Ishikawa (cell line): ENCODE measurements around the gene SESTD1.

ENCODE experiments used
- CEBPB ChIP-seq: IDR thresholded peaks from 2 replicates; pipeline ENCODE4 v1.6.1; 2012
- CREB1 ChIP-seq: IDR thresholded peaks from 2 replicates; pipeline ENCODE4 v1.6.1; 2012; ENCODE audit warnings: low read depth
- EGR1 ChIP-seq: IDR thresholded peaks from 2 replicates; pipeline ENCODE4 v1.6.1; 2012
- EP300 ChIP-seq: IDR thresholded peaks from 2 replicates; pipeline ENCODE4 v1.6.1; 2012; ENCODE audit warnings: borderline replicate concordance
- NFIC ChIP-seq: IDR thresholded peaks from 2 replicates; pipeline ENCODE4 v1.6.1; 2012
- TAF1 ChIP-seq: IDR thresholded peaks from 2 replicates; pipeline ENCODE4 v1.6.1; 2012; ENCODE audit warnings: low read depth, mild to moderate bottlenecking
- TCF12 ChIP-seq: IDR thresholded peaks from 2 replicates; pipeline ENCODE4 v1.6.1; 2012; ENCODE audit warnings: low read depth
- TEAD4 ChIP-seq: IDR thresholded peaks from 2 replicates; pipeline ENCODE4 v1.6.1; 2012
- YY1 ChIP-seq: IDR thresholded peaks from 2 replicates; pipeline ENCODE4 v1.6.1; 2012; ENCODE audit warnings: low read depth
- TF ChIP-seq, protein P1 (sequence below): IDR thresholded peaks from 2 replicates; pipeline ENCODE4 v1.6.1; 2012; ENCODE audit warnings: low read depth, mild to moderate bottlenecking
- TF ChIP-seq, protein P2 (sequence below): IDR thresholded peaks from 2 replicates; pipeline ENCODE4 v1.6.1; 2012

DNA sequence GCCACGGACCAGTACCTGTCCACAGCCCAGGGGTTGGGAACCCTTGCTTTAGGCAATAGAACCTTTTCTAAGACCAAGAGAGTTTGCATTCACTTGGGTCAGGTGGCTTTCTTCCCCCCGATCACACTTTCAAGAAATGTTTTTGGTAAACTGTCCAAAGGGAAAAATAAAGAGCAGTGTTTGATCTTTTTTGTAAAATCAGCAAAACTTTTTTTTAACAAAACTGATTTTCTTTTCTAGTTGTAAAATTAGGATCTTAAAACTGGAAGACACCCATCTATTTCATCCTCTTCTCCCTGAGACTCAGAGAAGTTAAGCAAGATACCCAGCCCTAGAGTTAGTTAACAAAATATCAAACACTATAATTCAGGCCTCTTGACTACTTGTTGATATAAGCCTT, 6.1 kb upstream of the SESTD1 start:
- TF ChIP-seq, protein P1, sequence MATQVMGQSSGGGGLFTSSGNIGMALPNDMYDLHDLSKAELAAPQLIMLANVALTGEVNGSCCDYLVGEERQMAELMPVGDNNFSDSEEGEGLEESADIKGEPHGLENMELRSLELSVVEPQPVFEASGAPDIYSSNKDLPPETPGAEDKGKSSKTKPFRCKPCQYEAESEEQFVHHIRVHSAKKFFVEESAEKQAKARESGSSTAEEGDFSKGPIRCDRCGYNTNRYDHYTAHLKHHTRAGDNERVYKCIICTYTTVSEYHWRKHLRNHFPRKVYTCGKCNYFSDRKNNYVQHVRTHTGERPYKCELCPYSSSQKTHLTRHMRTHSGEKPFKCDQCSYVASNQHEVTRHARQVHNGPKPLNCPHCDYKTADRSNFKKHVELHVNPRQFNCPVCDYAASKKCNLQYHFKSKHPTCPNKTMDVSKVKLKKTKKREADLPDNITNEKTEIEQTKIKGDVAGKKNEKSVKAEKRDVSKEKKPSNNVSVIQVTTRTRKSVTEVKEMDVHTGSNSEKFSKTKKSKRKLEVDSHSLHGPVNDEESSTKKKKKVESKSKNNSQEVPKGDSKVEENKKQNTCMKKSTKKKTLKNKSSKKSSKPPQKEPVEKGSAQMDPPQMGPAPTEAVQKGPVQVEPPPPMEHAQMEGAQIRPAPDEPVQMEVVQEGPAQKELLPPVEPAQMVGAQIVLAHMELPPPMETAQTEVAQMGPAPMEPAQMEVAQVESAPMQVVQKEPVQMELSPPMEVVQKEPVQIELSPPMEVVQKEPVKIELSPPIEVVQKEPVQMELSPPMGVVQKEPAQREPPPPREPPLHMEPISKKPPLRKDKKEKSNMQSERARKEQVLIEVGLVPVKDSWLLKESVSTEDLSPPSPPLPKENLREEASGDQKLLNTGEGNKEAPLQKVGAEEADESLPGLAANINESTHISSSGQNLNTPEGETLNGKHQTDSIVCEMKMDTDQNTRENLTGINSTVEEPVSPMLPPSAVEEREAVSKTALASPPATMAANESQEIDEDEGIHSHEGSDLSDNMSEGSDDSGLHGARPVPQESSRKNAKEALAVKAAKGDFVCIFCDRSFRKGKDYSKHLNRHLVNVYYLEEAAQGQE, result no peak
- TF ChIP-seq TEAD4 (no peak), EGR1 (no peak), TCF12 (no peak), CREB1 (no peak), YY1 (no peak), CEBPB (no peak), NFIC (no peak), EP300 (no peak), TAF1 (no peak)
- TF ChIP-seq, protein P2, sequence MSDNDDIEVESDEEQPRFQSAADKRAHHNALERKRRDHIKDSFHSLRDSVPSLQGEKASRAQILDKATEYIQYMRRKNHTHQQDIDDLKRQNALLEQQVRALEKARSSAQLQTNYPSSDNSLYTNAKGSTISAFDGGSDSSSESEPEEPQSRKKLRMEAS, result no peak
